GM21576 (cell line): Measurements from ENCODE around the gene CDK14.

ENCODE experiments used
- ATAC-seq: cut with Tn5 transposase; IDR thresholded peaks from one replicate; pipeline ENCODE4 v1.9.1; 2021; ENCODE audit warnings: mild to moderate bottlenecking, moderate library complexity; ENCODE audit not compliant: unreplicated experiment

The CDK14 gene

DNA sequence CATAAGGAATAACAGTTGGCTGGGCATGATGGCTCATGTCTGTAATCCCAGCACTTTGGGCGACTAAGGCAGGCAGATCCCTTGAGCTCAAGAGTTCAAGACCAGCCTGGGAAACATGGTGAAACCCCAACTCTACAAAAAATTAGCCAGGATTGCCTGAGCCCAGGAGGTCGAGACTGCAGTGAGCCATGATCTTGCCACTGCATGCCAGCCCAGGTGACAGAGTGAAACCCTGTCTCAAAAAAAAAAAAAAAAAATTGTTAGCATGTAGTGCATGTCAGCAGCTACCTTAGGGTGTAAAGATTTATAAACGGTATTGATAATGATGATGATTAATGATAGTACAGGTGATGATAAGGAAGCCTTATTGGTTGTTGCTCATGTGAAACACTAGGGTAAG lies 336.9 kb downstream of the CDK14 start:
- ATAC-seq, result no peak

DNA sequence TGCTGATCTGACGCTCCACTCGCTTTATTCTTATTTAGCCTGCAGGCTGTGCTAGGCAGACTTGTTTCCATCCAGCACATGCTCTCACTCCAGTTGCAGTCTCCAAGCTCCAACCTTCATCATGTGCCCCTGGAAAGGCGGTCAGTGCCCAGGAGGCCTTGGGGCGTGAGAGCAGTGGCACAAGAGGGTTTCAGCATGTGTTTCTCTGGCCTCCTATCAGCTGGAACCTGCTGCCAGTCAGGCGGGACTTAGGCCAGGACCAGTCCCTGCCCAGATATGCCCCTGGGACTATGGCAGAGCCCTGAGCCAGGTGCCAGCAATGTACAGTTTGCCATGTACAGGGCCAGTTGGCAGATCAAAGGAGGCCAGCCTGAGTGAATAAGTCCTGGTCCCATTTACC lies 337.9 kb downstream of the CDK14 start:
- ATAC-seq, result no peak

DNA sequence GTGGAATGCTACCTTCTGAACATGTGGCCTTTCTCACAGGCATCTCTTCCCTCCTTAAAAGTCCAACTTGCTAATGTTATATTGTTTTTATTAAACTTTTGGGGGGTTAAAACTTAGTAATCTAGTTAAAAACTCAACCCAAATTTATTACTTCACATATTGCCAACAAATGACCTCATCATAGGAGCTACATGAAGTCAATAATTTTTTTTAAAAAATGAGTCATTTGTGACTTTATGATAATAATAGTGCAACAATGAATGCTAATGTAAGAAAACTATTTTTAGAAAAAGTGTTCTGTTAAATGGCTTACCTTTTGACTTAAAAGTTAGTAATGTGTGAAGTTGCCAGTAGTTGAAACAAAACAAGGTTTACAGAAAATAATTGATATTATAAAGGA lies 342.2 kb downstream of the CDK14 start:
- no peak for ATAC-seq

DNA sequence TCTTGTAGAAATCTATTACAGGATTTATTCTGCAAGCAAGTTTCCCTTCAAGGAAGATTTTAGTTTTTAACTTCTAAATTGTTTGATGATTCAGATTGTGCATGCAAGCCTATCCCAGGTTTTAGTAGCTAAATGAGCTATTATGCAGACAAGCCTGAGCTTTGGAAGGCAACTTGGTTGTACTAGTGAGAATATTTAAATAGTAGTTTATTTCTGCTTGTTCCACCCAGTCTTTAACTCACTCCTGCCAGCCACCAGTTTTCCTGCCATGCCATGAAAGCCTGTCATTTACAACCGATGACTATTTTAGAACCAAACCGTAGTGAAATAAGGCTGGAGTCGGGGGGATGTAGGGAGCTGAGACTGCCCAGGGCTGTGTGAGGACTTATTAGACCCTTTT lies 343.5 kb downstream of the CDK14 start:
- ATAC-seq, result no peak

DNA sequence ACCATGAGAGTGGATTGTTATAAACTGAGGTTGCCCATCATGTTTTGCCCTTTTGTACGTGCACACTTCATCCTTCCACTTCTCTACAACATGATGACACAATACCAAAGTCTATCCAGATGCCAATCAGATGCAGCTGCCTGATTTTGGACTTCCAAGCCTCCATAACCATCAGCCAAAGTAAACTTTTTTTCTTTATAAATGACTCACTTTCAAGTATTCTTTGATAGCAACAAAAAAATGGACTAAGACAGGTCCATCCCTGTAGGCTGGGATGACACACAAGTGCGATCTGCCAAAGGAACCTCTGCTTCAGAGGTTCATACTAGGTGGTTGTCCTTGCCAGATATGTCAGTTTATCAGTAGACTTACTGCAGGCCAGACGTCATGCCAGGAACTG lies 347.9 kb downstream of the CDK14 start:
- no peak for ATAC-seq

DNA sequence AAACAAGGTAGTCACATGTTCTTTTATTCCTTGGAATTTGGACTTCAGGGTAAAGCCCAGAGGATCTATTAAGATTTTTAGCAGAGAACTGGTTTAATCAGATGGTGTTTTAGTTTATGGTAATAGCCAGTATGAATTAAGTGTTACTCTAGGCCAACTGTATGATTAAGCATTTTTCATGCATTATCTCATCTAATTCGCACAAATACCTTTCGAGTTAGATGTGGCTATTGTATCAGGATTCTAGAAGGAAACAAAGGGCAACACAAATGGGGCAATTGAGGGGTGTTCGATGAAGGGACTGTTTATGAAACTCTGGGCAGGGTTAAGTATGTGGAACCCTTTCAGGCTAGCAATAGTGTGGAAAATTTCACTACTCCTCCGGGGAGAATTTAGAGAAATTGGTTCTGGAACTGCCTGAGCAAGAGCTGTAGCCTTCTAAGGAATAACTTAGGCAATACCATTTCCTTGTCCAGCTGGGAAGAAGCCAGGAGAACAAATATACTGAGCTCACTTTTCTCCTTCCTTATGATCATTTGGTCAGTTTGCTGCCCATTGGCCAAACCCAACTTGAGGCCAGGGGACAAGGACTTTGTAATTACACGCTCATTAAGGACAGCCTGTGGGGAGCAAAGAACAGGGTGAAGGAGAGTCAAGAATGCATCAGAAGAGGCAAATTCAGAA lies 349.1 kb downstream of the CDK14 start:
- ATAC-seq, result no peak

DNA sequence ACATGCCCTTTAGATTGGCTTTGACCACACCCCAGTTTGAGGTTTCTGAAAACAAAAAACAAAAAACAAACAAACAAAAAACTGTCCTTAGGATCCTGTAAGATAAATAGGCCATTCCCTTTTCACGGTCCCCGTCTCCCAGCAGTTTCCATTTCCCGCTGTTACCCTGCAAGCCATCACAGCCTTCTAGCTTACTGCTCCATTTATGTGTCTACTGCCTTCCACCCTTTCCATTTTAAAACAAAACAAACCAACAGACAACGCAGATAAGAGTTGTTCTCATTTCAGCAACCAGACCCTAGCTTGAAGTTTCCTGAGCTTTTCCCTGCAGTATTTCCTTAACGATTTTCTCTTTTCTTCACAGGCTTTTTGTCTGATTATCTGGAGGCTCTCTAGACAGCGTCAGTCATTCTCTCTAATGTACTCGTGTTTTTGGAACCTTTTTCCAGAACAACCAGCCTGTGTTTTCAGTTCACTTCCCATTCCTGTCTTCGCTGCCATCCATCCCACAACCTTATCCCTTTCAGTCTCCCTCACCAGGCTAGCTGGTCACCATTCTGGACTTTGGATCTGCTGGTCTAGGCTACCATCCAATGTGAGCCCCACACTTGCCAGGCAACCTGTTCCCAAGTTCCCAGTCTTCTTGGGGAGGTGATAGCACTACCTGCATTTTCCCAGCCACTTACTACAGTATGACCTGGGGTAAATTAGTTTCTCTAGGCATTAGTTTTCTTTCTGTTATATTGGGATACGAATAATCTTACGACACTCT lies 350.8 kb downstream of the CDK14 start:
- ATAC-seq, result no peak

DNA sequence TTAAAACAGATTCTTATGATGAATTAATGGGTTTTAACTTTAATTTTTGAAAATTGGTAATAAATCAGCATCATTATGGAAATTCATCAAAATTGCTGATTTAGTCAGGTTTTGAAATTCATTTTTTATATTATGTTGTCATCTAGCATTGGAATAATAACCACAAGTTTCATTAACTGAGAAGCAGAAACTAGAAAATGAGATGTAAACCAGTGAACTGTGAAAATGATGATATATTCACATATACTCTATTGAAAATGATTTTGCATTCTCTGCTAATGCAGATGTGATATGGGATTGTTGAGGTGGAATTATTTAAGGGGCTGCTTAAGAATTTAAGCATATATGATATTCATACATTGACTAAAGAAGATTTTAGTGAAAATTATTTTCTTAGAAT lies 352.0 kb downstream of the CDK14 start:
- no peak for ATAC-seq

DNA sequence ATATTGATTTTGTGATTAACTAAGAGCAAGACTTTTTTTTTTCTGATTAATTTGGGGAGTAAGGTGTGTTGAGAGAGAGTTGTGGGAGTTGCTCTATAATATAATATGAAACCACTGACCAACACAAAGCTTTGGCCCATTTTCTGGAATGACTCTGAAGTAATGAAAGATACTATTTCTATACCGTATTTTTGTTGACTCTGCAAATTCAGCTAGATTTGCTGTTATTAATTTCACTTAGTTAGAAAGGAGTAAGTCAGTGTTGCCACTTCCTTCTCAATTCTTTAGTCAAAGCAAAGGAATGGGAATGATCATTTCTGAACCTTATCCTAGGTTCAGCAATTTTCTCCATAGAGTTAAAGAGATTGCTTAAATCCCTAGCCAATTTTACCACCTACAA lies 355.1 kb downstream of the CDK14 start:
- no peak for ATAC-seq

DNA sequence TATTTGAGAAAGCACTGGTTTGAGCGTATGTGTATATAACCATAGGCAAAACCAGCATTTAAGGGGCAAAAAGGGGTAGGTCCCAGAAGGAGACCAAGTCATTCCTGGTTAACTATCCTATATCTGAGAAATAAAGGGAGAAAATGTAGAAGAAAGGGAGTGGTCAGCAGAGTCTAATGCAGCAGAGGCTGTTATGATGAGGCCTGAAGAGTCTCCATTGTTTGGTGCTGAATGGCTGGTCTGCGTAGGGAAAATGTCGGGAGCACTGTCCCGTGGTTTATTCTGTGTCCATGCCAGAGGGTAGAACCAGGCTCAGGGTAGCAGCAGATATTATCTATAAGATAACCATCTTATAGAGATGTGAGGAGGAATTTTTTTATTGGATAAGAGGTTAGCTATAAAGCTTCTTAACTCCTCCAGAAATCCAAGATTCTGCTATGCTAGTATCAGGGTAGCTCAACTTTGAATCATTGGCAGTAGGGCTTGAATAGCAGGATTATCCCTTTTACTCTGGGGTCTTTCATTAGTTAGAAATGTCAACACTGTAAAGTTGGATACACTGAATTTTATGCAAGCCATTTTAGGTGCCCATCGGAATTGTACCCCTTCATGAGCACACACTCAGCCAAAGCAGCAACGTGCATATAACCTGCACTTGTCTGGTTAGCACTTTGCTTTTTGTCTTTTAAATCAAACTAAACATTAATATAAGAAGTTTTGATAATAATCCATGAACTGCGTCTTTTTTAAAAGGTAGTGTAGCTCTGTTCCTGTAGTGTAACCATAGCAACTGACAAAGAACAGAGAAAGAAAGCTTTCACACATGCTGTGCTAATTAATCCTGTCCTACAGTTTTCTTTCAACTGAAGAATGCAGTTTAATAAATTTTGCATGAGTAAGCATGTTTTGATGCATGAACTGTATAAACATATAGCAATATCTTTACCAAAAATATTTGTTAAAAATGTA lies 356.1 kb downstream of the CDK14 start:
- ATAC-seq, result no peak

DNA sequence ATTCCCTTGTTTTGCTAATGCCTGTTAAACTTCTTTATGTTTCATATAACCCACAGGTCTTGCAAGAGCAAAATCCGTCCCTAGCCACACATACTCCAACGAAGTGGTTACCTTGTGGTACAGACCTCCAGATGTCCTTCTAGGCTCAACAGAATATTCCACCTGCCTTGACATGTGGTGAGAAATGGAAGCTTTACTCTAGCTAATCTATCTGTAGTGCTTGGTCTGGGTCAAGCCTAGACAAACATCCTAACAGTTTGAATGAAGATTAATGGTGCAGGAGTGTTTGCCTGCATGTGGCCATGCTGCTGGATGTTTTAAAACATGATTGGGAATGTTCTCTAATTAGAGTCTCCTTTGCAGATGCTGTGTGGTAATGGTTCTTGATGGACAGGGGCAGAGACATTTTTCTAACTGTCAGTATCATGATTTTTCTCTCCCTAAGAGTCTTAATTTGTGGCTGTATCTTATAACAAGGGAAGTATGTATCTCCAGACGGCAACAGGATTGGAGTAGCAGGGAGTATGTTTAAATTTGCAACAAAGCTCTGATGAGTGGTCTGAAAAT lies 359.6 kb downstream of the CDK14 start:
- no peak for ATAC-seq

DNA sequence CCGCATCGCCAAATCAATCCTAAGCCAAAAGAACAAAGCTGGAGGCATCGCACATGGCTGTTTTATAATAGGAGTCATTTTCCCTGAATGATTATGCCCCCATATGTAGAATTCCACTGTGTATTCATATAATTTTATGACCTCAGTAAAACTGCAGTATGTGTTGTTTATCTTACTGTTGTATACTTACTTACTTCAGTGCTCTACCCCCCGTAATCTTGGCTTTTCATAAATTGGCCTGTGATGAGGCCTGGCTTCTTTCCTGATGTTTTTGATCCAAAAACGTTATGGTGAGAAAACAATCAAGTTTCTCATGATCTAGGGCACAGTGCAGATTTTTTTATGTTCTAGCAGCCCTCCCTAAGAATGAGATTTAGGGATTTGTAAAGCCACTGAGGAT lies 361.8 kb downstream of the CDK14 start:
- no peak for ATAC-seq

DNA sequence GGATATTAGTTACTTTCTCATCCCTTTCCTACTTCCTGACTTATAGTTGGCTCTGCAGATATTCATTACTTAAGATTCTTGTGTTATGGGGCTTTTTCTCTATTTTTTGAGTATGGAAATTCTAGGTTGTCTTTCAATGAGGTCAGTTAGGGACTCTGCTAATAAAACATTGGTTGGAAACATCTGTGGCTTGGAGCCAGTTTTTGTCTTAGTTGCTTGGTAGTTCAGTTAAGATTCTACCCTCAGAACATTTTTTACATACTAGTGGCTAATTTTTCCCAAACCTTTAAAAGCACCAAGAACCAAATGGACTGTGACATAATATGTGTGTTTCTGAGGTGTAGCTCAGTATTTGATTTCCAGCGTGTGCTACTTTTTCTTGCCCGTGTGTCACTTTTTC lies 362.5 kb downstream of the CDK14 start:
- no peak for ATAC-seq

DNA sequence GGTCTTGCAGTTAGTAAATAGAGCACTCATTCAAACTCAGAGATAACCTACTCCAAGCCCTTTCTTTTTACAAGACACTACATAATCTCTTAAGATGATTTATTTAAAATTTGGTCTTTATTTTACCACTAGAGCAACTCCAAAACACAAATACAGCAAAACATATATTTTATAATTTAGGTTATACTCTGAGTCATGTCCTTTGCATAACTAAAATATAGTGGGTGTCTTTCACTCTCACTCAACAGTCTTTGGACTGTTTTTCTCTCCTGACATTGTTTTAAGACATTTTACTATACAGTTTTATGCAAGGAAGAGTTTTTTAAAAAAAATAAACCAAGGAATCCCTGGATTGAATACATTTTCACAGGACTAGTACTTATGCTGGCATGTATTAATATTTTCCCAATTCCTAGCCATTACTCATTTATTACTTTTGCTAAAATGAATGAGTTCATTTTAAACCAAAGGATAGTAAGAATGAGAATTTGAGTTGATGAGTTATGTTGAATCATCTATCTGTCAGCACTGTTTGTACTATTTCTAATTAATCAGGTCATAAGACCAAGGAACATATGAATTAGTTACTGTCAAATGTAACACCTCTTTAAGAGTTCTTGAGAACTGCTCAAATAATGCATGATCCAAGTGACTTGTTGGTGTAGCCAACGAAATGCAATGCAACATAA lies 365.1 kb downstream of the CDK14 start:
- ATAC-seq, result no peak

DNA sequence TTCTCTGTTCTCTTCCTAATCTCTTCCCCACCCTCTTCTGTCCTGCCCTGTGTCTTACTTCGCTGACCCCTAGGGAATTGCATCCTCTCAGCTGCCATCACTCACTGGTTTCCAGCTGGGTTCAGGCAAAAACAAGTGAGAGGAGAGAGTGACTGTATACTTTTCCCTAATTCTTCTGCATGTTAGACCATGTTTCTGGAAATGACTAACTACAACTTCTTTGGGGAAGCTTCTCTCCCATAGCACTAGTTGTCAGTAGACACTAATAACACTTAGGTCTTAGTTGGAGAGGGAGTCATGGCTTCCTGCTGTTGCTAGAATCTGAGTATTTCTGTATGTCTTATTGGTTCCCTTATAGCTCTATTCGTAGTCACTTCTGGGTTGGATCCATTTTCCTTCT lies 369.1 kb downstream of the CDK14 start:
- no peak for ATAC-seq

DNA sequence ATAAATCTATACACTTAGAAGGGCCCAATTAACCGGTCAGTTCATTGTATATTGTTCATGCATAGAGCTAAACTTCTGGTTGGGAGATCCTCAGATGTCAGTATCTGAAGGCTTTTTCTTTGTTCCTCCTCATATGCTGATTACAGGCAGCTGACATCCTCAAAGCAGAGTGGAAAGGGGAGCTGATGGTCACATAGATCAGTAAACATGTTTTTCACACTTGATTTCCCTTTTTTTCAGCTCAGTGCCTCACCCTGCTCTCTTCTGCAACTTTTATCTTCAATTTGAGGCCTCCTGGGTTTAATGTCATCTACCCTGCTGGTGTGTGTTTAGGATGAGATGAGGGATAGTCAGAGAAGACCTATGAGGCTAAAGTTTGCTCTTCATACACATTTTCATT lies 370.2 kb downstream of the CDK14 start:
- no peak for ATAC-seq

DNA sequence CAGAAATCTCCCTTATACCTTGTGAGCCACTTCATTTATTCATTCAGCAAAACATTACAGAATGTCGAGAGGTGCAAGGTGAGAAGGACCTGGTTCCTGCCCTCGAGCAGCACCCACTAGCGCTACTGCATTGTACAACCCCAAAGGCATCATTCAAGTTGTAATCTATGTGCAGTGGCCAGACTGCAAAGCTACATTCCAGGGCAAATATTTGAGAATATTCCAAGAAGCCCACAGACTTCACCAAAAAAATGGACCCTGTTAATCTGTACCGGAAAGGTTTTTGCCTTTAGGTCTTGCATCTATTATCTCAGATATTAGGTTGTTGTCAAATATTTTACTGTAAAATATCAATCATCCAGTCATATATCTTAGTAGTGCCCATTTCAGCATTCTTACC lies 372.8 kb downstream of the CDK14 start:
- ATAC-seq, result no peak

DNA sequence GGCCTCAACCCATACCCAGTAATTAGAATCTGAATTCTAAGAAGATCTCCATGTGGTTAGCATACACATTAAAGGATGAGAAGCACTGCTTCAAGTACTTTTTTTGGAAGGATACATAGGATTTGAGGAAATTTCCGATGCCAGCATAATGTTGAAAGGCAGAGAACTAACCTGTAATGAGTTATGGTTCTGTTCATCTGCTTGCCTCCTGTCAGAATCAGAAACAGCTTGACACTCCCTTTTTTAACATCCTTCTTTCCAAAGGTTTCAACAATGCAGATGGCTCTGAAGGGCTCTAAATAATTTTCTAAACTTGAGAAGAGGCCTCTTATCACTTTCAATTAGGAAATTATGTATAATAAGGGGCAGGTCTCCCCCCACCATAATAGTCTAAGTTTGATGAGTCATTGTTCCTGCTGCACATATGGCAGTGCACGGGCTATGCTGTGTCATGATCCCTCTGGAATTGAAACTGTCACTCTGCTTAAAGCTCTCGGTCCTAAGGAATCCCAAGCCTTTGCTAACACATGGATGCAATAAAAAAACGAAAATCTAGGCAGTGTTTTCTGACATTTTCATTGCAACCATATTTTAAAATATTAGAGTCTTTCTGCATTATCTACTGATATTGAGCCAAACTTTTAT lies 376.9 kb downstream of the CDK14 start:
- no peak for ATAC-seq

DNA sequence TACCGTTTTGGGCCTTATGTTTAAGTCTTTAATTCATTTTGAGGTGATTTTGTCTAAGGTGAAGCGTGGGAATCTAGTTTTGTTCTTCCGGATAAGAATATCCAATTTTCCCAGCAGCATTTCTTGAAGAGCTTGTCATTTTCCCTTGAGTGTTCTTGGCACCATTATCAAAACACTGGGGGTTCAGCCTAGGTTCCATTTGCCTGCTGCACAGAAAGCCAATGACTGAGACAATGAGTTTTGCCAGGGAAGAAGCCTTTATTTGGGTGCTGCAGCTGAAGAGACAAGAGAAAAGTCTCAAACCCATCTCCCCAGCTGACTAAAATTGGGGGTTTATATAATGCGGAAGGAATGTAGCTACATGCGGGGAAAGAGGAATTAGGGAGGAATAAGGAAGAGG lies 380.9 kb downstream of the CDK14 start:
- ATAC-seq, result no peak

DNA sequence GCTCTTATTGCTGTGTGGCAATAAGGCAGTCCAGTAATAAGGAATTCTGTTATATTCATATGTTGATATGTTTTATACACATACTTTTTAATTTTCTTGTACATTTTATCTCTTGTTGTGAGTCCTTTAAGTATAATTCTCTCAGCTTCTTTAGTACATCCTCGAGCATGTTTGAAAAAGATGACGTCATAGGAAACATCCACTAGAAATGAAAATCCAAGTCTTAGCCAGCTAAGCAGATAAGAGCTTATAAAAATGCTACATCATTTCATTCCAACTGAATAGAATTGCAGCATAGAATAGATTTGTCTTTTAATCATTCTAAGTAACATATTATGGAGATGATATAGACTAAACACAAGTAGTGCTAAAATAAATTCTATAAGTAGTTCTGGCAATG lies 384.4 kb downstream of the CDK14 start:
- no peak for ATAC-seq
